HCT116 (cell line): ENCODE results near the gene RAP2C. TPM values are rescaled to one million over a fixed set of nuclear protein-coding genes. Genes with fewer than 3 reads are reported as not detected.

ENCODE experiments used
- ATAC-seq: fragments of 200-7000 bp; cut with Tn5 transposase; 2 replicates; pipeline ENCODE4 v1.9.1; 2020; ENCODE audit warnings: mild to moderate bottlenecking, moderate library complexity
- BruUV-seq: library from RNA; stranded (reverse); fragments of 400-500 nt; replicated peaks from 2 replicates; lab custom pipeline; 2021; lab: Mats Ljungman, UMichigan
- CTCF ChIA-PET: fragments of 300-600 bp; sonication (Branson Sonifier 250); formaldehyde crosslinking; loops from one replicate; lab custom pipeline; 2021; ENCODE audit warnings: antibody characterized with exemption; lab: Charles Lee
- POLR2A ChIA-PET: fragments of 300-600, 350-600 bp; sonication (Branson Sonifier 250); formaldehyde crosslinking; loops from one replicate; lab custom pipeline; 2021; ENCODE audit warnings: antibody characterized with exemption; lab: Charles Lee
- RAD21 ChIA-PET, 2 experiments: fragments of 300-600 bp; sonication (Branson Sonifier 250); formaldehyde crosslinking; loops; one replicate each; lab custom pipeline; 2023; ENCODE audit warnings: low total read pairs in 2 of 2; ENCODE audit not compliant: uncharacterized antibody in 2 of 2, unreplicated experiment in 2 of 2, low non-redundant PET in 1 of 2; lab: Charles Lee
- DNase-seq: peaks from one replicate; pipeline ENCODE4 v3.0.0-alpha.2; 2010; ENCODE audit warnings: low read depth, low spot score
- H2AFZ ChIP-seq: fragments of 200-600 bp; shearing (Covaris generic), sonication (generic); 2 replicates; pipeline ENCODE4 v1.6.1; 2017; ENCODE audit warnings: low read depth, mixed run types, mixed read lengths, antibody characterized with exemption, low read length; ENCODE audit not compliant: poor library complexity, severe bottlenecking
- H3K27ac ChIP-seq: 2 replicates; pipeline ENCODE4 v1.5.1; 2012; ENCODE audit warnings: low read depth, low read length
- H3K27me3 ChIP-seq: fragments of 200-600 bp; sonication (generic); 2 replicates; pipeline ENCODE4 v1.6.1; 2016; ENCODE audit warnings: mixed run types, low read length, mixed read lengths; ENCODE audit not compliant: insufficient read depth
- H3K36me3 ChIP-seq, 2 experiments: fragments of 200-500 bp in 1 of 2; fragments of 200-600 bp in 1 of 2; sonication (Bioruptor generic) in 1 of 2; sonication (generic) in 1 of 2; 2 replicates each; pipeline versions ENCODE4 v1.5.1 to v1.6.1; 2014 to 2016; ENCODE audit warnings: low read length in 2 of 2, inconsistent platforms in 1 of 2, mixed read lengths in 1 of 2, mixed run types in 1 of 2; ENCODE audit not compliant: insufficient read depth in 2 of 2, control insufficient read depth in 1 of 2
- H3K4me1 ChIP-seq, 2 experiments: fragments of 200-600 bp in 1 of 2; sonication (generic) in 1 of 2; 2 replicates each; pipeline versions ENCODE4 v1.5.1 to v1.6.1; 2012 to 2017; ENCODE audit warnings: low read length in 2 of 2, inconsistent platforms in 1 of 2, mild to moderate bottlenecking in 1 of 2, mixed read lengths in 1 of 2, mixed run types in 1 of 2, moderate library complexity in 1 of 2; ENCODE audit not compliant: insufficient read depth in 2 of 2, control insufficient read depth in 1 of 2
- H3K4me2 ChIP-seq: fragments of 200-600 bp; sonication (generic); 2 replicates; pipeline ENCODE4 v1.6.1; 2017; ENCODE audit warnings: mixed run types, low read length, mixed read lengths
- H3K4me3 ChIP-seq, 2 experiments: fragments of 200-600 bp in 1 of 2; sonication (generic) in 1 of 2; replicated peaks in 1 of 2; 2 replicates each; pipeline ENCODE4 v1.5.1; 2011 to 2016; ENCODE audit warnings: low read length in 2 of 2, control low read depth in 1 of 2, low read depth in 1 of 2, mild to moderate bottlenecking in 1 of 2, mixed read lengths in 1 of 2, mixed run types in 1 of 2
- H3K79me2 ChIP-seq: fragments of 200-600 bp; sonication (generic); 2 replicates; pipeline ENCODE4 v1.6.1; 2017; ENCODE audit warnings: mild to moderate bottlenecking, mixed run types, low read length, moderate library complexity, mixed read lengths; ENCODE audit not compliant: insufficient read depth
- H3K9ac ChIP-seq: fragments of 200-600 bp; sonication (generic); 2 replicates; pipeline ENCODE4 v1.6.1; 2016; ENCODE audit warnings: low read length, mixed read lengths
- H3K9me2 ChIP-seq: fragments of 200-600 bp; sonication (generic), shearing (Covaris generic); 2 replicates; pipeline ENCODE4 v1.6.1; 2017; ENCODE audit warnings: mixed run types, mild to moderate bottlenecking, moderate library complexity; ENCODE audit not compliant: insufficient read depth
- H3K9me3 ChIP-seq, 2 experiments: fragments of 200-500 bp in 1 of 2; fragments of 200-600 bp in 1 of 2; sonication (Bioruptor generic) in 1 of 2; sonication (generic) in 1 of 2; 2 replicates each; pipeline ENCODE4 v1.6.1; 2014 to 2017; ENCODE audit warnings: low read length in 2 of 2, mixed read lengths in 2 of 2, inconsistent platforms in 1 of 2, low read depth in 1 of 2, mild to moderate bottlenecking in 1 of 2, mixed run types in 1 of 2, moderate library complexity in 1 of 2; ENCODE audit not compliant: control insufficient read depth in 1 of 2, insufficient read depth in 1 of 2
- H4K20me1 ChIP-seq: fragments of 200-600 bp; sonication (generic), shearing (Covaris generic); 2 replicates; pipeline ENCODE4 v1.6.1; 2017; ENCODE audit warnings: mixed run types, mild to moderate bottlenecking, moderate library complexity; ENCODE audit not compliant: insufficient read depth
- CEBPB ChIP-seq: IDR thresholded peaks from 2 replicates; pipeline ENCODE4 v1.6.1; 2012; ENCODE audit warnings: low read depth
- EGR1 ChIP-seq: IDR thresholded peaks from 2 replicates; pipeline ENCODE4 v1.6.1; 2012; ENCODE audit warnings: low read depth
- RAD21 ChIP-seq: IDR thresholded peaks from 2 replicates; pipeline ENCODE4 v1.6.1; 2012; ENCODE audit warnings: low read depth, mild to moderate bottlenecking
- ZBTB33 ChIP-seq: IDR thresholded peaks from 2 replicates; pipeline ENCODE4 v1.6.1; 2011; ENCODE audit warnings: mild to moderate bottlenecking, low read length, moderate library complexity; ENCODE audit not compliant: insufficient replicate concordance; ENCODE audit errors: extremely low read depth
- intact Hi-C: fragments of 100-400 bp; cut with micrococcal nuclease; formaldehyde crosslinking; loops from 2 replicates; pipeline ENCODE4 v1.10.0; 2022
- total RNA-seq: library from RNA; stranded (reverse); gene quantifications from one replicate; pipeline ENCODE4 v1.2.1, GENCODE V29; 2021; ENCODE audit not compliant: unreplicated experiment

The RAP2C gene
- total RNA-seq, 1 experiment from 2014 or later = 19.9 TPM

DNA sequence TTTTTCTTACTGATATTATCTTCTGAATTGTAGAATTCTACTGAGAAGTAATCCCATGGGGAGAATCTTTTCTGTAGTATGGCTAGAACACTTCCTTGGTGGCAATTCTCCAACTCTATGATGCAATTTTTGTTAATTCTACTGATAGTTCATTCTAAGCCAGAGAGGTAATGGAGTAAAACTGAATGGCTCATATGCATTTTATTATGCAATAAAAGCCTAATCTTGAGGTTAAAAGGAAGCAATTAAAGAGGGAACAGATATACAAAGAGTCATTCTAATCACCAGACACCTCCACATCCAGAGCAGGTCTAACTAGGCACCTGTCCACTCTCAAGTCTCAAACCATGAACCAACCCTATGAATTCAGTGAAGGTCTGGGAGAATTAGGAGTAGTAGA is 9.7 kb downstream of the RAP2C start:
- Histone ChIP-seq H3K4me3 (no peak overlapping the region), H3K36me3 (peaks cover 2 to 8% of the 10 kb centered on the region in 2 experiments; a peak in 2 of 4 replicates), H2AFZ (no peak overlapping the region), H3K9me3 (no peaks in the 10 kb centered on the region), H3K4me1 (no peaks in the 10 kb centered on the region)
- POLR2A ChIA-PET = no interaction called here
- 0 out of 2 replicates have a peak, but pooled peaks have one; percentile 31 for TF ChIP-seq CEBPB
- no peak for TF ChIP-seq EGR1
- TF ChIP-seq, all 23 proteins: peak for 1
- ChIA-PET RAD21 (no interaction called here), CTCF (no interaction called here)
- Histone ChIP-seq H3K27me3 (no peaks in the 10 kb centered on the region), H3K4me2 (no peak overlapping the region), H3K79me2 (peaks cover 26% of the 10 kb centered on the region), H3K27ac (no peak overlapping the region), H4K20me1 (no peaks in the 10 kb centered on the region; the same call in 1 of the 2 replicates), H3K9ac (no peak overlapping the region), H3K9me2 (no peaks in the 10 kb centered on the region)
- DNase-seq (no peak), ATAC-seq (no peak)
- no TSS peak for BruUV-seq
- intact Hi-C loops = no loop called here

GRCh38 chrX:132208422-132208821 is 10.8 kb downstream of the RAP2C start:
- no peak overlapping the region for H3K9ac ChIP-seq
- peaks cover 18% of the 10 kb centered on the region; the same call in 1 of the 2 replicates for H3K79me2 ChIP-seq
- ChIA-PET POLR2A (no interaction called here), RAD21 (no interaction called here), CTCF (interaction anchor here (1.0 kb wide), 1 partner anchor 11 kb away, joined by 3 read pairs; the partner anchor contains the start of gene RAP2C)
- H3K27ac ChIP-seq = no peak overlapping the region
- no peaks in the 10 kb centered on the region for H3K9me3 ChIP-seq
- no TSS peak for BruUV-seq
- DNase-seq = no peak
- no peak overlapping the region for H3K4me2 ChIP-seq
- ATAC-seq = no peak
- peaks cover 2 to 8% of the 10 kb centered on the region in 2 experiments; a peak in 1 of 4 replicates for H3K36me3 ChIP-seq
- H2AFZ ChIP-seq = no peak overlapping the region
- no peaks in the 10 kb centered on the region for H3K4me1 ChIP-seq
- no peaks in the 10 kb centered on the region for H3K9me2 ChIP-seq
- H4K20me1 ChIP-seq = no peaks in the 10 kb centered on the region; the same call in 1 of the 2 replicates
- no peak overlapping the region for H3K4me3 ChIP-seq
- TF ChIP-seq ZBTB33 (no peak), RAD21 (no peak)
- no peaks in the 10 kb centered on the region for H3K27me3 ChIP-seq
- intact Hi-C loops = no loop called here
